Measurements from ENCODE around the gene SARNP. TPM values are rescaled to one million over a fixed set of nuclear protein-coding genes. Genes with fewer than 3 reads are reported as not detected.

Gene SARNP
- total and polyA plus RNA-seq, 9 of the 15 experiments (the other 6 are each of a cell fraction or from before 2014, with no cell fraction given), result 70.1 to 400 (median 198) TPM

DNA sequence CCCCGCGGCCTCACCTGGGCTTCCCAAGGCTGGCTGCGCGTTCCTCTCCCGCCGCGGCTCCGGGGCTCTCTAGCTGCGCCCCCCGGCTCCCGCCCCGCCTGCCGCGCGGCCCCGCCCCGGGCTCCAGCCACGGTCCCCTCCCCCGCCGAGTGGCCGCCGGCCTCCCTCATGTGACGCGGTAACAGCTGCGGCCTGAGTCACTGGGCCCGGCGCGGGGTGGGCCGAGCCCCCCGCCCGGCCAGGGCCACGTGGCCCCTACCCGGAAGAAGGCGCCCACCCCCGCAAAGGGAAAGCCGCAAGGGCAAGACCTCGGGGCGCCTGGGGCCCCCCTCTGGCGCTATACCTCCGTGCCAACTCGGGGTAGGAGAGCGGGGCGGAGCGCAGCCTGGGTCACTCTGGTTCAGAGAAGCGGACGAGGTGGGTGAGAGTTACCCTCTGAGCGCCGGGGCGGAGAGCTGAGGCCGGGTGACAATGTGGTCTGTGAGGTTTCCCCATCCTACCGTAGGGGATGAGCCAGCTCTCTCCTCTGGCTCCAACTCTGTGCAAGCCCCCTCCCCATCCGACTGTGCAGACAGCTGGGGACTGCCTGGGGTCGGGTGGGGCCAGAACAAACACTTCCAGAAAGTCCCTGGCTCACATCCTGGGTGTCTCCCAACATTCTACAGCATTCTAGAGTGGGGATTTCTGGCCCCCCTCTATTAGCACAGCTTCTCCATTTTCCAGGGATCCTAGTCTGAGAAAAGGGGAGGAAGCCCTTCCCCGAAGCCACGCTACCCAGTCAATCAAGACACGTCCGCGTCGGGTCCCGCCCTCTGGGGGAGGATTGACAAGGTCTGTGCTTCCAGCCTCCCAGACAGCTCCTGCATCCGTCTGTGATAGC lies 88.3 kb downstream of the SARNP start, which contains the start of gene CD63 (continued):
- TF ChIP-seq, protein P1, sequence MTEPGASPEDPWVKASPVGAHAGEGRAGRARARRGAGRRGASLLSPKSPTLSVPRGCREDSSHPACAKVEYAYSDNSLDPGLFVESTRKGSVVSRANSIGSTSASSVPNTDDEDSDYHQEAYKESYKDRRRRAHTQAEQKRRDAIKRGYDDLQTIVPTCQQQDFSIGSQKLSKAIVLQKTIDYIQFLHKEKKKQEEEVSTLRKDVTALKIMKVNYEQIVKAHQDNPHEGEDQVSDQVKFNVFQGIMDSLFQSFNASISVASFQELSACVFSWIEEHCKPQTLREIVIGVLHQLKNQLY (CRISPR knock-in tag; conservative IDR thresholded peaks at IDR 0.05), result no peak
- TF ChIP-seq HEY1 (CRISPR knock-in tag; IDR thresholded peaks at IDR 0.05; ENCODE audit: borderline replicate concordance) (no peak), NCOA6 (IDR thresholded peaks at IDR 0.05) (no peak), SUPT5H (IDR thresholded peaks at IDR 0.05) (peak; percentile 67; the same call in 1 of the 2 replicates), DDX20 (tag; IDR thresholded peaks at IDR 0.05; ENCODE audit: low read depth) (no peak), ZNF324 (CRISPR knock-in tag; IDR thresholded peaks at IDR 0.05) (no peak), PTTG1 (tag; IDR thresholded peaks at IDR 0.05; ENCODE audit: low read depth) (no peak), POLR2G (IDR thresholded peaks at IDR 0.05; ENCODE audit: low read depth, low read length) (peak; percentile 88), POLR2AphosphoS2 (IDR thresholded peaks at IDR 0.05; ENCODE audit: low read length) (no peak), ZBTB17 (CRISPR knock-in tag; IDR thresholded peaks at IDR 0.05) (peak; percentile 65; the same call in 1 of the 2 replicates)
- TF ChIP-seq, protein P2, sequence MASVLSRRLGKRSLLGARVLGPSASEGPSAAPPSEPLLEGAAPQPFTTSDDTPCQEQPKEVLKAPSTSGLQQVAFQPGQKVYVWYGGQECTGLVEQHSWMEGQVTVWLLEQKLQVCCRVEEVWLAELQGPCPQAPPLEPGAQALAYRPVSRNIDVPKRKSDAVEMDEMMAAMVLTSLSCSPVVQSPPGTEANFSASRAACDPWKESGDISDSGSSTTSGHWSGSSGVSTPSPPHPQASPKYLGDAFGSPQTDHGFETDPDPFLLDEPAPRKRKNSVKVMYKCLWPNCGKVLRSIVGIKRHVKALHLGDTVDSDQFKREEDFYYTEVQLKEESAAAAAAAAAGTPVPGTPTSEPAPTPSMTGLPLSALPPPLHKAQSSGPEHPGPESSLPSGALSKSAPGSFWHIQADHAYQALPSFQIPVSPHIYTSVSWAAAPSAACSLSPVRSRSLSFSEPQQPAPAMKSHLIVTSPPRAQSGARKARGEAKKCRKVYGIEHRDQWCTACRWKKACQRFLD (CRISPR knock-in tag; IDR thresholded peaks at IDR 0.05), result peak; percentile 92
- TF ChIP-seq, protein P3, sequence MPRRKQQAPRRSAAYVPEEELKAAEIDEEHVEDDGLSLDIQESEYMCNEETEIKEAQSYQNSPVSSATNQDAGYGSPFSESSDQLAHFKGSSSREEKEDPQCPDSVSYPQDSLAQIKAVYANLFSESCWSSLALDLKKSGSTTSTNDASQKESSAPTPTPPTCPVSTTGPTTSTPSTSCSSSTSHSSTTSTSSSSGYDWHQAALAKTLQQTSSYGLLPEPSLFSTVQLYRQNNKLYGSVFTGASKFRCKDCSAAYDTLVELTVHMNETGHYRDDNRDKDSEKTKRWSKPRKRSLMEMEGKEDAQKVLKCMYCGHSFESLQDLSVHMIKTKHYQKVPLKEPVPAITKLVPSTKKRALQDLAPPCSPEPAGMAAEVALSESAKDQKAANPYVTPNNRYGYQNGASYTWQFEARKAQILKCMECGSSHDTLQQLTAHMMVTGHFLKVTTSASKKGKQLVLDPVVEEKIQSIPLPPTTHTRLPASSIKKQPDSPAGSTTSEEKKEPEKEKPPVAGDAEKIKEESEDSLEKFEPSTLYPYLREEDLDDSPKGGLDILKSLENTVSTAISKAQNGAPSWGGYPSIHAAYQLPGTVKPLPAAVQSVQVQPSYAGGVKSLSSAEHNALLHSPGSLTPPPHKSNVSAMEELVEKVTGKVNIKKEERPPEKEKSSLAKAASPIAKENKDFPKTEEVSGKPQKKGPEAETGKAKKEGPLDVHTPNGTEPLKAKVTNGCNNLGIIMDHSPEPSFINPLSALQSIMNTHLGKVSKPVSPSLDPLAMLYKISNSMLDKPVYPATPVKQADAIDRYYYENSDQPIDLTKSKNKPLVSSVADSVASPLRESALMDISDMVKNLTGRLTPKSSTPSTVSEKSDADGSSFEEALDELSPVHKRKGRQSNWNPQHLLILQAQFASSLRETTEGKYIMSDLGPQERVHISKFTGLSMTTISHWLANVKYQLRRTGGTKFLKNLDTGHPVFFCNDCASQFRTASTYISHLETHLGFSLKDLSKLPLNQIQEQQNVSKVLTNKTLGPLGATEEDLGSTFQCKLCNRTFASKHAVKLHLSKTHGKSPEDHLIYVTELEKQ (CRISPR knock-in tag; IDR thresholded peaks at IDR 0.05), result 0 out of 2 replicates have a peak, but pooled peaks have one; percentile 9
- TF ChIP-seq, protein P4, sequence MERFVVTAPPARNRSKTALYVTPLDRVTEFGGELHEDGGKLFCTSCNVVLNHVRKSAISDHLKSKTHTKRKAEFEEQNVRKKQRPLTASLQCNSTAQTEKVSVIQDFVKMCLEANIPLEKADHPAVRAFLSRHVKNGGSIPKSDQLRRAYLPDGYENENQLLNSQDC (CRISPR knock-in tag; IDR thresholded peaks at IDR 0.05), result no peak
- TF ChIP-seq, protein P5, sequence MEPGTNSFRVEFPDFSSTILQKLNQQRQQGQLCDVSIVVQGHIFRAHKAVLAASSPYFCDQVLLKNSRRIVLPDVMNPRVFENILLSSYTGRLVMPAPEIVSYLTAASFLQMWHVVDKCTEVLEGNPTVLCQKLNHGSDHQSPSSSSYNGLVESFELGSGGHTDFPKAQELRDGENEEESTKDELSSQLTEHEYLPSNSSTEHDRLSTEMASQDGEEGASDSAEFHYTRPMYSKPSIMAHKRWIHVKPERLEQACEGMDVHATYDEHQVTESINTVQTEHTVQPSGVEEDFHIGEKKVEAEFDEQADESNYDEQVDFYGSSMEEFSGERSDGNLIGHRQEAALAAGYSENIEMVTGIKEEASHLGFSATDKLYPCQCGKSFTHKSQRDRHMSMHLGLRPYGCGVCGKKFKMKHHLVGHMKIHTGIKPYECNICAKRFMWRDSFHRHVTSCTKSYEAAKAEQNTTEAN (CRISPR knock-in tag; IDR thresholded peaks at IDR 0.05), result no peak
- TF ChIP-seq, protein P6, sequence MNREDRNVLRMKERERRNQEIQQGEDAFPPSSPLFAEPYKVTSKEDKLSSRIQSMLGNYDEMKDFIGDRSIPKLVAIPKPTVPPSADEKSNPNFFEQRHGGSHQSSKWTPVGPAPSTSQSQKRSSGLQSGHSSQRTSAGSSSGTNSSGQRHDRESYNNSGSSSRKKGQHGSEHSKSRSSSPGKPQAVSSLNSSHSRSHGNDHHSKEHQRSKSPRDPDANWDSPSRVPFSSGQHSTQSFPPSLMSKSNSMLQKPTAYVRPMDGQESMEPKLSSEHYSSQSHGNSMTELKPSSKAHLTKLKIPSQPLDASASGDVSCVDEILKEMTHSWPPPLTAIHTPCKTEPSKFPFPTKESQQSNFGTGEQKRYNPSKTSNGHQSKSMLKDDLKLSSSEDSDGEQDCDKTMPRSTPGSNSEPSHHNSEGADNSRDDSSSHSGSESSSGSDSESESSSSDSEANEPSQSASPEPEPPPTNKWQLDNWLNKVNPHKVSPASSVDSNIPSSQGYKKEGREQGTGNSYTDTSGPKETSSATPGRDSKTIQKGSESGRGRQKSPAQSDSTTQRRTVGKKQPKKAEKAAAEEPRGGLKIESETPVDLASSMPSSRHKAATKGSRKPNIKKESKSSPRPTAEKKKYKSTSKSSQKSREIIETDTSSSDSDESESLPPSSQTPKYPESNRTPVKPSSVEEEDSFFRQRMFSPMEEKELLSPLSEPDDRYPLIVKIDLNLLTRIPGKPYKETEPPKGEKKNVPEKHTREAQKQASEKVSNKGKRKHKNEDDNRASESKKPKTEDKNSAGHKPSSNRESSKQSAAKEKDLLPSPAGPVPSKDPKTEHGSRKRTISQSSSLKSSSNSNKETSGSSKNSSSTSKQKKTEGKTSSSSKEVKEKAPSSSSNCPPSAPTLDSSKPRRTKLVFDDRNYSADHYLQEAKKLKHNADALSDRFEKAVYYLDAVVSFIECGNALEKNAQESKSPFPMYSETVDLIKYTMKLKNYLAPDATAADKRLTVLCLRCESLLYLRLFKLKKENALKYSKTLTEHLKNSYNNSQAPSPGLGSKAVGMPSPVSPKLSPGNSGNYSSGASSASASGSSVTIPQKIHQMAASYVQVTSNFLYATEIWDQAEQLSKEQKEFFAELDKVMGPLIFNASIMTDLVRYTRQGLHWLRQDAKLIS (CRISPR knock-in tag; IDR thresholded peaks at IDR 0.05), result no peak

Data from K562 (cell line).